ENCODE data around the gene EFCAB10.

GRCh38 chr7:105567024-105567423, 14.3 kb downstream of the EFCAB10 start:
- TF ChIP-seq RFX5 (IDR thresholded peaks at IDR 0.05) (no peak), CTCF (IDR thresholded peaks at IDR 0.05) (no peak), BHLHE40 (IDR thresholded peaks at IDR 0.05; ENCODE audit: low read depth, low read length) (no peak), JUN (IDR thresholded peaks at IDR 0.05) (no peak), POLR2A (IDR thresholded peaks at IDR 0.05; ENCODE audit: low read length) (no peak), CEBPB (IDR thresholded peaks at IDR 0.05) (no peak), SMC3 (IDR thresholded peaks at IDR 0.05) (no peak), FOSL2 (IDR thresholded peaks at IDR 0.05) (no peak), FOSL2 (CRISPR knock-in tag; IDR thresholded peaks at IDR 0.05) (no peak), BCL3 (IDR thresholded peaks at IDR 0.05) (no peak), REST (IDR thresholded peaks at IDR 0.05) (no peak), PBX3 (IDR thresholded peaks at IDR 0.05) (no peak), EHMT2 (IDR thresholded peaks at IDR 0.05; ENCODE audit: low read depth) (no peak), ESRRA (IDR thresholded peaks at IDR 0.05; ENCODE audit: borderline replicate concordance, low read length) (no peak), NFE2L2 (conservative IDR thresholded peaks at IDR 0.05; ENCODE audit: low read length) (no peak)

Data from A549 (cell line).